NOMO-1 (cell line): ENCODE results near the gene LRRC32.
A peak's percentile ranks its signal among the peaks of the same experiment; 100 is the strongest.
"Not testable (repeated sequence)": the region's sequence is repeated elsewhere in the genome, so short reads cannot be mapped to it uniquely, and the experiment has no call there.

Source experiments
- DNase-seq, 2 experiments: peaks; one replicate each; lab custom pipeline; 2025; ENCODE audit not compliant: unreplicated experiment in 2 of 2; lab: John Stamatoyannopoulos, UW

The LRRC32 gene

DNA sequence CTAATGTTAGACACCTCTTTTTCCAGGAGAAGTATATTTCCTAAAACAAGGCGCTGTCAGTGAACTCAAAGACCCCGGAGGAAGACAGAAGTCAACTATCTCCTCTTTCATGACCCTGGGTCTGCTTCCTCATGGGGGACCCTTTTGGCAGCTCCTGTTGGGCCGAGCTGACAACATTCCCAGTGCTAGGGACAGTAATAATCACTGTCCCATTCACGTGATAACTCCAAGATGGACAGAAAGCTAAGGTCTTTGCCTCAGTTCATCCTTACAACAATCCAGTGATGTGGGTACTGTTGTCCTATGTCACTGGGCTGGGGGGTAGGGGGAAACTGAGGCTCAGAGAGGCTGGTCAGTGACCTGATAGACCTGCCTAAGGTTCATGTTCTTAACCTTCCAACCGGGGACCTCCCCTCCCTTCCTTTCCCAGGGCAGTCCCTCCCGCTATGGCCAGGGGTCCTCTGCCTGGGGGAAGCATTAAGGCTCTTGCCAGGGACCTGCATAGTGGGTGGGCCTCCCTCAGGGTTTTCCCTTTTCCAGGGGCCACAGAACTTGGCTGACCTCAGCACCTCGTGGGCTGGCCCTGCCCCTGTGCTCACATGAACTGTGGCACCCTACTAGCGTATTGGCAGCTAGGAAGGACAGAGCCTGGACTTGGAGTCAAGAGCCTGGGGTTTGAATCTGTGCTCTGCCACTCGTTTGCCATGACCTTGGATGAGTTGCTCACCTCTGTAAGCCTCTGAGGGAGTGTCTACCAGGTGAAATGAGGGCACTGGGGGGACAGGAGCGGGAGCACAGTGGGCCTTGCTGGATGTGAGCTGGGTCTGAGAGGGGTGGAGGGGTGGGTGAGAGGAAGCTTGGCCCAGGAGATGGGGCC, 53.6 kb downstream of the LRRC32 start:
- DNase-seq: no peak

DNA sequence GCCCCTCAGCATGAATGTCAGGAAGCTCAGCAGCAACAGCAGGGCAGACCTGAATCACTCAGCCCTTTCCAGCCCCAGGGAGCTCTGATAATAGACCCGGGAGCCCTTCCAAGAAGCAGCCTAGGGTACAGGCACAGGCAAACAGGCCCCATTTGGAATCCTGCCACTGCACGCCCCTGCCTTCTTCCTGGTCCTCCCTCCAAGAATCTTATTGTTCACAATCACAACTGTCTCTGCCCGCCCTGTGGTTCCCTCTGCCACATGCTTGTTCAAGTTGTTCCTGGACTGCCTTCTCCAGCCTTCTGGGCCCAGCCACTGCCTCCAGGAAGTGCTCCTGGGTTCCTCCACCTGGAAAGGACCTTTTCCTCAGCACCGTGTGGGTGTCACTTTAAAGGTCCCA, 54.6 kb downstream of the LRRC32 start:
- DNase-seq: no peak

DNA sequence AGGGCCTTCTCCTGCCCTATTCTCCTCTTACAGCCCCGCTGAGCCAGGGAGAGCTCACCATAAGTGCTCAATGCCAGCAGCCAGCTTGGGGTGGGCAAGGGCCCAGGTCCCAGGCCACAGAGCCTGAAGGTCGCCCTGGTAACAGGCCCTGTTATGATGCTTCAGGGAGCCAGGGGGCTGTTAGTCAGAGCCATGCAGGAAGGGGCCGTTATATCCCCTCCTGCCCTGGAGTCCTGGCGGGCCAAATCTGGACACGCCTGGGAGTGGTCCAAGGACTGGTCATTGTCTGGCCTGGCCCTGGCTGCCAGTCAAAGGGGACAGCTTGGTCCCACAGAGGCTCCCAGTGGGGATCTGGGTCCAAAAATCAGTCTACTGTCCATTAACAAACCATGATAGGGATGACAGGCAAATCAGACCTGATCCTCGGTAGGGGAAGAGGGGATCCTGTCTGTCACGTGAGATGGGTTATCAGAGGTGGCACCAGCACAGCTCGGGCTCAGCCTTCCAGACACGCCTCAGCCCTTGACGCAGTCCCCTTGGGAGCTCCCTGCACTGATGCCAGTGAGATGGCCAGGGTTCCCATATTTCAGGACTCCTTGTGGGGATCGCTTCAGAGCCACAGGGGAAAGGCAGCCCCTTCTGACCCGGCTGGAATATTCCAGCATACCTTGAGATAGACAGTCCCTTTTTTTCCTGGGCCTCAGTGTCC, 55.9 kb downstream of the LRRC32 start:
- no peak for DNase-seq

DNA sequence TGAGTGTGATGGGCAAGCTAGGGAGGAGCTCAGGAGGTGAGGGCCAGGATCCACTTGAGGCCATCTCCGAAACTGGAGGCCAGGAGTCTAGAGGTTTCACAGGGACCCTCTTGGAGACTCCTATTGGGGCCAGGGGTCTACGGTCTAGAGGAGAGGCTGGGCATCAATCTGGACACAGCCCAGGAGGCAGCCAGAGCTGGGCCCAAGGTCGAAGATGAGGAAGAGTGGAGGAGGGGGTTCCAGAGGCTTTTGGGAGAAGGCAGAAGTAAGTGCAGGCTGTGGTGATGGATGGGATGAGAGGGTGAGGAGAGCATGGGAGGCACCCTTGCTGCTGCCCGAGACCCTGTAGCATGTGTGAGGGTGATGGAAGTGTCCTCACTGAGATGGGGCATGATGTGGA, 56.6 kb downstream of the LRRC32 start:
- DNase-seq: no peak

DNA sequence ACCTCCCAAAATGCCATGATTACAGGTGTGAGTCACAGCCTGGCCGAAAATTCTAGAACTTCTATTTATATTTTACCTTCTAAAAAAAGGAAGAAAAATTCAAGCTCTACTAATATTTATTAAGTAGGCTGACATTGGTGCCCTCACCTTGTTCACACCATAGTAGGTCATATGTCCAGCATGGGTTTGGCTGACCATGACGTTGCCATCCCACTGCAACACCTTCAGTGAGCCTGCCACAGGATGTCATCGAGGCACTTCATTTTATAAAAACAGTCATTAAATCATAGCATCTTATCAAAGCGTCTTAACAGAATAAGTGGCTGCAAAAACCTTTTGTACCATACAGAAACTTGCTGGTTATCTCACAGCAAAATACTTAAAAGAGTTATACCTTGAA, 58.3 kb downstream of the LRRC32 start:
- no peak for DNase-seq

DNA sequence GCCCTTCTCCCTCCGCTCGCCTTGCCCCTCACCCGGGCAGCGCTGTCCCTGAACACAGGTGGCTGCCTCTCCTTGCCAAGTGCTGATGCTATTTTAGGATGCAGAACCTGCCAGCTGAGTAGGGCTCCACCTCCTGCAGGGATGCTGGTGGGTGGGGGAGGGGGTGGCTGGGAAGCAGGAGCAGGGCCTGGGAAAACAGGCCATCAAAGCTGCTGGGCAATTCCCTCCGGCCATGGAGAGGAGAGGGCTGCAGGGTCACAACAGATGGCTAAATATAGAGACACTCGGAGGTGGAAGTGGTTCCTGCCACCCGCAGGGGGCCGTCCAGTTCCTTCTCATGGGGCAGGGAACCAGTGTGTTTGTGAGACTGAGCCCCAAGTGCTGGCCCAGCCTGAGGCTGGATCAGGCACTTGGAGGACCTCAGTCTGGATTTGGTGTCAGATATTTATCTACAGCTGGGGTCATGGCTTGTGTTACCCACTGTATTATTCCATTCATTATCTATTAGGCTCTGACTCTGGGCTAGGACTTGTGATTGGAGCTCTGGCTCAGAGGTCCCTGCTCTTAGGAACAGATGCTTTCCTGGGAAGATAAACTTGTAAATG, 59.6 kb downstream of the LRRC32 start:
- DNase-seq: peak in 1 of 2 experiments; percentile 15

DNA sequence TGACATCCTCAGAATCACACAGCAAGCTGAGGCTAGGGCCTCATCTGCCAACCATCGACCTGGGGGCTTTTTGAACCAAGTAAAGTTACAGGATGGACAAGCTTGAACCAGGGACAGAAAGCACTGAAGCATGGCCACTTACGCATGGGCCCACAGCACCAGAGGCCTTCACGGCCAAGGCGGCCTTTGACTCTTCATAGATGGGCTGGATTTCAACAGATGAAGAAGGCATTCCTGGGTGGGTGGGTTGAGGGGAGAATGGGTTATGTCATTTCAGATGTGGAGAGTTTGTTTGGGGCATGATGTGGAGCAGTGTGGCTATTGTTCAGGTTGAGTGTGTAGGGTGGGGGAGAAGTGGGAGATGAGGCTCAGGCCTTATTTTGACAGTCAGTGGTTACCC, 60.2 kb downstream of the LRRC32 start:
- no peak for DNase-seq

DNA sequence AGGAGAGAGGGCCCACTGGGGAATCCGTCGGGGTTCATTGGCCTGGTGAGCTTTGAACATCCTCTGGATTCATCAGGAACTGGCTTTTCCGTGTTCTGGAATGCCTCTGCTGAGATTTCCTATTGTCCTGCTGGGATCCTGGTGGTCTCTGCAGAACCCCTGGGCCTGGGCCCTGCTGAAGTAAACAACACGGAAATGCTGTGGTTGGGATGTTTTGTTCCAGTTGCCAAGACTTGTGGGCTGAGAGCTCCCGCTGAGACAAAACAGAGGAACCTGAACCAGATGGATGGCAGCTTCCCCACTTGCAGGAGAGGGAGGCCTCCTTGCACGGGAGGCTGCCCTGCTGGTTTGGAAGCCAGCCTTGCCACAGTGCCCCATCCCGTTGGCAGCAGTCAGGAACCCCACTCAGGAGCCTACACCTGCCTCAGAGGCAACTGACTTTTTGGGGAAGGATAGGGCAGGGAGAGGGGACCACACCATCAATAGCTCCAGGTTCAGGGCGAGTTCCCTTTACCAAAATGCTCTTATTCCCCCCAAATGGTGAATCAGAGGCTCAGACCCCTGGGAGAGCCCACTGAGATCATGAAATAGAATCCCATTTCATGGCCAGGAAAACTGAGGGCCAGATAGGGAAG, 60.7 kb downstream of the LRRC32 start:
- DNase-seq: no peak

DNA sequence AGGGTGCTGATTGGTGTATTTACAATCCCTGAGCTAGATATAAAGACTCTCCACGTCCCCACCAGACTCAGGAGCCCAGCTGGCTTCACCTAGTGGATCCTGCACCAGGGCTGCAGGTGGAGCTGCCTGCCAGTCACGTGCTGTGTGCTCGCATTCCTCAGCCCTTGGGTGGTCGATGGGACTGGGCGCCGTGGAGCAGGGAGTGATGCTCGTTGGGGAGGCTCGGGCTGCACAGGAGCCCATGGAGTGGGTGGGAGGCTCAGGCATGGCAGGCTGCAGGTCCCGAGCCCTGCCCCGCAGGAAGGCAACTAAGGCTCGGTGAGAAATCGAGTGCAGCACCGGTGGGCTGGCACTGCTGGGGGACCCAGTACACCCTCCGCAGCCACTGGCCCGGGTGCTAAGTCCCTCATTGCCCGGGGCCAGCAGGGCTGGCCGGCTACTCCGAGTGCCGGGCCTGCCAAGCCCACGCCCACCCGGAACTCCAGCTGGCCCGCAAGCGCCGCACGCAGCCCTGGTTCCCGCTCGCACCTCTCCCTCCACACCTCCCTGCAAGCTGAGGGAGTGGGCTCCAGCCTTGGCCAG, 61.6 kb downstream of the LRRC32 start:
- DNase-seq: not testable (repeated sequence)

DNA sequence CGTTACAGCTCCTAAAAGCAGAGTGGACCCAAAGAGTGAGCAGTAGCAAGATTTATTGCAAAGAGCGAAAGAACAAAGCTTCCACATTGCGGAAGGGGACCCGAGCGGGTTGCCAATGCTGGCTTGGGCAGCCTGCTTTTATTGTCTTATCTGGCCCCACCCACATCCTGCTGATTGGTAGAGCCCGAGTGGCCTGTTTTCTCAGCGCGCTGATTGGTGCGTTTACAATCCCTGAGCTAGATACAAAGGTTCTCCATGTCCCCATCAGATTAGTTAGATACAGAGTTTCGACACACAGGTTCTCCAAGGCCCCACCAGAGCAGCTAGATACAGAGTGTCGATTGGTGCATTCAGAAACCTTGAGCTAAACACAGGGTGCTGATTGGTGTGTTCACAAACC, 62.3 kb downstream of the LRRC32 start:
- DNase-seq: not testable (repeated sequence)
